Measurements from ENCODE around the gene PRAC1.
A peak's percentile ranks its signal among the peaks of the same experiment; 100 is the strongest.

PRAC1 gene

GRCh38 chr17:48692049-48692448 lies 30.3 kb downstream of the PRAC1 start:
- no peak for DNase-seq

- DNase-seq, result no peak
Observed at GRCh38 chr17:48690655-48691054, 31.7 kb downstream of the PRAC1 start.

- no peak for DNase-seq
Observed at GRCh38 chr17:48681609-48682008, 40.7 kb downstream of the PRAC1 start.

GRCh38 chr17:48679385-48680096 lies 42.8 kb downstream of the PRAC1 start:
- no peak for DNase-seq

- DNase-seq, result peak; percentile 10 to 79
Observed at GRCh38 chr17:48678141-48678971, 44.0 kb downstream of the PRAC1 start.

- DNase-seq, result no peak
Observed at GRCh38 chr17:48676963-48677558, 45.3 kb downstream of the PRAC1 start.

- DNase-seq, result no peak
Observed at GRCh38 chr17:48672340-48672739, 50.0 kb downstream of the PRAC1 start.

Data from inflammatory macrophage treated with lipopolysaccharide for 1 hour (primary cell).